GM18499 (cell line): ENCODE measurements around the gene SRCIN1.

ENCODE experiments used
- ATAC-seq: cut with Tn5 transposase; IDR thresholded peaks from one replicate; pipeline ENCODE4 v1.9.1; 2021; ENCODE audit warnings: moderate number of reproducible peaks; ENCODE audit not compliant: insufficient read depth, unreplicated experiment

SRCIN1 gene

GRCh38 chr17:38584350-38584925, 21.3 kb downstream of the SRCIN1 start:
- no peak for ATAC-seq

DNA sequence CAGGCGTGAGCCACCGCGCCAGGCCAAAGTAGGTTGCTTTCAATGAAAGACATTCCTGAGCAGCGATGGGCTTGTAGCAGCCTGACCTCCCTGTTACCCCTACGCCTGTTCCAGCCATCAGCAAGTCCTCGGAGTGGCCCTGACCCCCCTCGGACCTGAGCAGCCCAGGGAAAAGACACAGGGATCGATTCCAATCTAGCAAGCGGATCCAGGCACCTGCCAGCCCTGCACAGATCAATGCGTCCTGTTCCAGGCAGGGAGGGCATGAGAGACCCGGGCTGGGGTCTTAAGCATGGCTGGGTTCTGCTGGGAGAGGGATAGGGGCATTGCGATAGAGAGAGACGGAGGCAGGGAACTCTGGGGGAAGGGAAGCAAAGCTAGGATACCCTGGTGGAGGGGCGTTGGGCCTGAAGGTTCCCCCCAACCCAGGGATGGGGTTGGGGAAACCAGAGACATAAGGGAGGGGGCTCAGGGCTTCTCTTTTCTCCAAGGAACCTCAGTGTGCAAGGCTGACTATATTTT, 21.9 kb downstream of the SRCIN1 start:
- no peak for ATAC-seq

DNA sequence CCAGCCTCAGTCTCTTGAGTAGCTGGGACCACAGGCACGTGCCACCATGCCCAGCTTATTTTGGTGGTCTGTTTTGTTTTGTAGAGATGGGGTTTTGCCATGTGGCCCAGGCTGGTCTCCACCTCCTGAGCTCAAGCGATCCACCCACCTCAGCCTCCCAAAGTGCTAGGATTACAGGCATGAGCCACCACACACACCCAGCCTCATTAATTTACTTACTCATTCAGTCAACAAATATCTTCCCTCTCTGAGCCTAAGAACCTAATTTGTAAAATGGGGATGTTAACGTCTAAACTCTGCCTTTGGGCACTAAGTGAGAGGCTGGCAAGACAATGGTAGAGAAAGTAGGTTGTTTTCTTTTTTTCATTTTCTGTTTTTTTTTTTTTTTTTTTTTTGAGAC, 22.6 kb downstream of the SRCIN1 start:
- ATAC-seq = no peak

GRCh38 chr17:38582069-38582468, 23.7 kb downstream of the SRCIN1 start:
- ATAC-seq = no peak

DNA sequence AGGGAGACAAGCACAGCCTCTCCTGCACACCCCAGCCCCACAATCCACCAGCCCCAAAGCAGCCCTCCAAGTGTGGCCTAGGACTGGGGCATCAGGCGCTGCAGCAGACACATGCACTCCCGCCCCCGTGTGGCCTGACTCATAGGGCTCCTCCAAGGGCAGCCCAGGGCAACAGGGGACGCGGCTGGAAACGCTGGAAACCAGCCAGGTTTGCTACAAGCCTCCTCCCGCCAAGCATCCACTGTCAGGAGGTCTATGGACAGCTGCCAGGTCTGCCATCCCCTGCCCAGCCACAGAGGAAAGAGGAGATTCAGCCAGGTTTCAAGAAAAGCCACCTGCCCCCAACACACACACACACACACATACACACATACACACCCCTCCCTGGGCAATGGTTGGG, 25.8 kb downstream of the SRCIN1 start:
- ATAC-seq = no peak

GRCh38 chr17:38579083-38579480, 26.7 kb downstream of the SRCIN1 start:
- ATAC-seq = no peak

- no peak for ATAC-seq
Measured at GRCh38 chr17:38578229-38579082, 27.3 kb downstream of the SRCIN1 start.

DNA sequence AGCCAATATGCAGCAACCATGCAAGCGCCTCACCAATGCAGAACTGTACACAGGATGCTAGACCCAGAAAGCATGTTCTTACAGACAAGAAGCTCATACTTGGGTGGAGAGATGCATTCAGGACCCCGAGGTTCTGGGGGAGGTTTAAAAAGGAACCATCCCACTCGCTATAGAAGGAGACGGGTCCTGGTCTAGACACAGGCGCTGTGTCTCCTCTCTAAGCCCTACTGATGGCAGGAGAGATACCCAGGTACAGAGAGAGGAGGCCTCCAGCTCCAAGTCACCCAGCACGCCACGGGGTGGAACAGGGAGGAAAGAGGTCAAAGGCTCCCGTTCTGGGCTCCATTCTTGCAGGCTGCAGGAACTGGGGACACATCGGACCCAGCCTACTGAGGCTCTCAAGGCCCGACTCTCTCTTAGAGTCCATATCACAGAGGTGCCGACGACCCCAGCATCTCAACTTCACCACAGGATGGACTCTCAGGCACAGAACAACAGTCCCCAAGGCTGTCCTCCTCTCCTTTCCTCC, 28.0 kb downstream of the SRCIN1 start:
- no peak for ATAC-seq

- ATAC-seq = no peak
Measured at GRCh38 chr17:38577244-38577643, 28.5 kb downstream of the SRCIN1 start.

GRCh38 chr17:38575781-38576180, 30.0 kb downstream of the SRCIN1 start:
- ATAC-seq = no peak

GRCh38 chr17:38574712-38575111, 31.0 kb downstream of the SRCIN1 start:
- no peak for ATAC-seq

DNA sequence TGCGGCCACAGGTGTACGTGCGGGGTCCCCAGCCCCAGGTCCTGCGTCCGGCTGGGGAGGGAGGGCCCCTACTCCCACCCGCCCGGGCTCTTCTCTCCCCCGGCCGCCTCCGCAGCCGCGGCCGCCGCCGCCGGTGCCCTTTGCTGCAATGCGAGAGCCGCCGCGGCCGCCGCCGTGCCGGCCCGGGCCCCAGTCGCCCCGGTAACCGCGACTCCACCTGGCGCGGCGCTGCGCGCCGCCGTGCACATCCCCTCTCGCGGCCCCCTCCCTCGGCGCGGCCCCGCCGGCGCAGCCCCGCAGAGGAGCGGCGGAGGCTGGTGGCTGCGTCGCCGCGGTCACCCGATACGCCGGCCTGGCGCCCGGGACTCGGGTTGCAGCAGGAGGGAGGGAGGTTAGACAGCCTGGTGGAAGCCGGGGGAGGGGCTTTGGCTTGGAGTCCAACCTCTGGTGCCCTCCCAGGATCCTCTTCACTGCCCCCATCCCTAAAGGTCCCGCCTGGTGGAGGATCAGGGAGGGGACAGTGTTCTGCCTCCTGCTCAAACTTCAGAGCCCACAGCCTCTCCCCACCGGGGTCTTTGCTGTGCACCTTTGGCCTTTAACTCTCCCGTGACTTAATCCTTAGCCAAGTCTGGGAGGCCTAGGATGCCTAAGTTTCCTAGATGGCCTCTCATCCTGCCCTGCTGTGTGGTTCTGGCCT, 32.9 kb downstream of the SRCIN1 start:
- no peak for ATAC-seq

DNA sequence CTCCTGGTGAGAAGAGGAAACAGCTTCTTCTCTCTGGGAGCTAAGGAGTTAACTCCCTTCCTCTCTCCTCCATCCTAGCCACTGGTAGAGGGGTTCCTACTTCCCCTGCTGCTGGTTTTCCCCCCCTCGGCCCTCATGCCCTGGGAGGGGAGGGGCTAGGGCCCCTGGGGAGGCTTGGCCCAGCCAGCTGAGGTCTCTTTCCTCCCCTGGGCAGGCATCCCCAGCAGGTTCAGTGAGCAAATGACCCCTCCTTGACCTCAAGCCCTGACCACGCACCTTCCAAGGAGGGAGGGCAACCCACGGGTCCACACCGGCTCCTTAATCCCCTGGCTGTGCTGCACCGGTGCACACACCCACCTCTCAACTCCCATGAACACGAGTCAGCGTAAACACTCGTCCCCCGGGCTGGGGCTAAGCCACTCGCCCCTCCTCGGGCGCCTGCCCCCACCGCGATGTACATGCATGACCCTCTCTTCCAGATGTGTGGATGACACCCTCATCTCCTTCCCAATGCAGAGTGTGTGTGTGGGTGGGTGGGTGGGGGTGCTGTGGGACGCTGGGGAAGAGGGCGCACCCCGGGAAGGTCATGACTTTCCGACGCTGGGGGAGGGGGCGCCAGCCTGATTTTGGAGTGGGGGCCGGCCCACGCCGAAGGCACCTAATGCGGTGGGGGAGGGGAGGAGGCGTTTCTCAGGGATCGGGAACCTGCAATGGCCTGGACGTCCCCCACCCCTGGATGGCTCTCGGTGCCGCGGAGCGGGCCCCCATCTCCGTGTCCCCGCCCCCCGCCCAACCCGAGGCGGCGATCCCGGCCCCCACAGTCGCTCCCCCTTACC, 33.7 kb downstream of the SRCIN1 start:
- no peak for ATAC-seq

DNA sequence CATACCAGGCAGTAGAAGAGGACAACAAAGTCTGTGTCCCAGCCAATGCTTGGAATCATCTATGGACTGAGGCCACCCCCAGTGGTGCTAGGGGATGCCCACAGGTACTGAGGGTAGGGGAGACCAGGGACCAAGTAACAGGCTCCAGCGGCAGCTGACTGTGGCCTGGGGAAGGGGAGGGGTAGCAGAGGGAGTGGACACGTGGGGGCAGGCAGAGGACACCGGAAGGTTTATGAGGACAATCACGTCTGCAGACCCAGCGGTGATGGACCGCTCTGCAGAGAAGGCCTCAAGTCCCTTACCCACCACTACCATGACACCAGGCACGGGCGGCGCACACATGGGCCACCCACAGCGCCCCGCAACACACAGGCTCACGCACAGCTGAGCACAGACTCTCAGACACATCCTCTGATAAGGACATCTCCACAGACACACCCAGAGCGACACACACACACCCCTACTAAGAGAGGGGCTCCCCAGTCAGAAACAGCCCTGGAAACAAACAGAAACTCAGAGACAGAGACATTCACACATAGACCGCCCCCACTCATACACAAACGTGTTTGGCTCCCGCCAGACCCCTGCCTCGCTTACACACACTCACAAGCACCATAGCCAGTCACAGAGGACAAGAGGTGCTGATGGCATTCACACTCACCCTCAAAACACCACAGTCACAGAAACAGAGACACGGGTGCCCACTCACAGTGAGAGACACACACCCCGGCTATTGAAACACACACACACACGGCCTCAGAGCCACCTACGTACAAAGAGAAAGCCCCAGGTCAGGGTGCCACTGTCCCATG, 35.8 kb downstream of the SRCIN1 start:
- ATAC-seq = no peak

GRCh38 chr17:38568845-38569510, 36.8 kb downstream of the SRCIN1 start:
- no peak for ATAC-seq

DNA sequence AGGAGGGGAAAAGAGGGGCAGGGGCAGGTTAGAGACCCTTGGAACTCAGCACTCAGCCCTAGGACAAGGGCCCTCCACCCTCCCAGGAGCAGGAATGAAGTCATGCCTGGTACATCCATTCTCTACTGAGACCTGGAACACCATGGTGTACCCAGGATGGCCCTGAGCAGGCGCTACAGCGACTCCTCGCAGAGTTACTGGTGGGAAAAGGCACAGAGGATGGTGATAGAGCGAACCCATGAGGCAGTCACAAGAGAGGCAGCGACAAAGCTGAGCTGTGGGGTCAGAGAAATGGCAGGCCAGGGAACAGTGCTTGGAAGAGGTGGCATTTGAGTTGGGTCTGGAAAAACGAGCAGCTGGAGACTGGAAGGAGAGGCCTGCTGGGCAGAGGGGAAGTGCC, 37.5 kb downstream of the SRCIN1 start:
- ATAC-seq = no peak

GRCh38 chr17:38567350-38567749, 38.4 kb downstream of the SRCIN1 start:
- ATAC-seq = no peak

DNA sequence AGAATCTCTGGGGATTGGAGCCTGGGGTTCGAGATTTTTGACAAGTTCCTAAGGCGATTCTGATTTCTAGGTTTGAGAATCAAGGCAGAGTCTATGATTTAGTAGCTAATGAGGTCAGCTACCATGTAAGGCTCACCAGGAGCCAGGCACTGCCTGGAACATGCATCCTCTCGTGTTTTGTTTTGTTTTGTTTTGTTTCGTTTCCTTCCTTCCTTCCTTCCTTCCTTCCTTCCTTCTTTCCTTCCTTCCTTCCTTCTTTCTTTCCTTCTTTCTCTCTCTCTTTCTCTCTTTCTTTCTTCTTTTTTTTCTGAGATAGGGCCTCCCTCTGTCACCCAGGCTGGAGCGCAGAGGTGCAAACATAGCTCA, 39.1 kb downstream of the SRCIN1 start:
- ATAC-seq = no peak
